Panc1 (cell line): ENCODE data around the gene GCAT. TPM values are rescaled to one million over a fixed set of nuclear protein-coding genes. Genes with fewer than 3 reads are reported as not detected.
"Not testable (repeated sequence)": the region's sequence is repeated elsewhere in the genome, so short reads cannot be mapped to it uniquely, and the experiment has no call there.

Experiments
- ATAC-seq: fragments of 200-7000 bp; cut with Tn5 transposase; 2 replicates; pipeline ENCODE4 v1.9.1; 2020; ENCODE audit warnings: mild to moderate bottlenecking, moderate library complexity
- BruUV-seq: library from RNA; stranded (reverse); fragments of 400-500 nt; replicated peaks from 2 replicates; lab custom pipeline; 2021; lab: Mats Ljungman, UMichigan
- CTCF ChIA-PET: fragments of 300-600 bp; sonication (Branson Sonifier 250); formaldehyde crosslinking; loops from one replicate; lab custom pipeline; 2022; ENCODE audit warnings: antibody characterized with exemption; lab: Charles Lee
- POLR2A ChIA-PET: fragments of 300-600 bp; sonication (Branson Sonifier 250); formaldehyde crosslinking; loops from one replicate; lab custom pipeline; 2022; ENCODE audit warnings: antibody characterized with exemption; lab: Charles Lee
- DNase-seq: peaks from one replicate; pipeline ENCODE4 v3.0.0-alpha.2; 2010; ENCODE audit warnings: low read depth, low spot score
- H3K27ac ChIP-seq: 2 replicates; pipeline ENCODE4 v1.5.1; 2011; ENCODE audit warnings: mild to moderate bottlenecking, low read length, inconsistent platforms
- H3K27me3 ChIP-seq: fragments of 200-500 bp; sonication (Bioruptor generic); 2 replicates; pipeline ENCODE4 v1.6.0; 2014; ENCODE audit warnings: low read length, inconsistent platforms; ENCODE audit not compliant: control insufficient read depth, insufficient read depth
- H3K36me3 ChIP-seq: fragments of 200-500 bp; sonication (Bioruptor generic); 2 replicates; pipeline ENCODE4 v1.5.1; 2014; ENCODE audit warnings: inconsistent platforms, mild to moderate bottlenecking, low read length, moderate library complexity; ENCODE audit not compliant: control insufficient read depth, insufficient read depth
- H3K4me1 ChIP-seq: 2 replicates; pipeline ENCODE4 v1.5.1; 2011; ENCODE audit warnings: inconsistent platforms, mild to moderate bottlenecking, low read length, moderate library complexity; ENCODE audit not compliant: control insufficient read depth, insufficient read depth
- H3K4me3 ChIP-seq, 2 experiments: 2 replicates each; pipeline ENCODE4 v1.5.1; 2011 to 2012; ENCODE audit warnings: low read depth in 2 of 2, low read length in 2 of 2, mild to moderate bottlenecking in 2 of 2, inconsistent platforms in 1 of 2, moderate library complexity in 1 of 2
- H3K9me3 ChIP-seq: fragments of 200-500 bp; sonication (Bioruptor generic); 2 replicates; pipeline ENCODE4 v1.5.1; 2014; ENCODE audit warnings: low read depth, mild to moderate bottlenecking, inconsistent platforms, low read length, moderate library complexity; ENCODE audit not compliant: control insufficient read depth, insufficient read depth
- POLR2AphosphoS5 ChIP-seq: IDR thresholded peaks from 2 replicates; pipeline ENCODE4 v1.6.1; 2012; ENCODE audit warnings: mild to moderate bottlenecking, low read depth, low read length, moderate library complexity
- SIN3A ChIP-seq: IDR thresholded peaks from 2 replicates; pipeline ENCODE4 v1.6.1; 2012; ENCODE audit warnings: low read depth, mild to moderate bottlenecking, low read length, moderate library complexity, borderline replicate concordance; ENCODE audit not compliant: insufficient read depth
- TCF7L2 ChIP-seq: IDR thresholded peaks from 2 replicates; pipeline ENCODE4 v1.6.1; 2011; ENCODE audit warnings: mild to moderate bottlenecking, low read depth, low read length, inconsistent platforms
- in situ Hi-C: cut with HindIII; loops from 2 replicates; pipeline ENCODE4 v1.10.0; 2016; ENCODE audit warnings: low sequenced_read_pairs, low pct_unique_long_range_greater_than_20kb
- intact Hi-C: fragments of 100-400 bp; cut with micrococcal nuclease; formaldehyde crosslinking; loops from one replicate; pipeline ENCODE4 v1.10.0; 2022; ENCODE audit not compliant: unreplicated experiment
- total RNA-seq: library from RNA; stranded (reverse); gene quantifications from one replicate; pipeline ENCODE4 v1.2.1, GENCODE V29; 2021; ENCODE audit not compliant: unreplicated experiment
- TF ChIP-seq, protein P1 (sequence below), 2 experiments: IDR thresholded peaks; 2 replicates each; pipeline ENCODE4 v1.6.1; 2011 to 2012; ENCODE audit warnings: low read depth in 2 of 2, control low read depth in 1 of 2, low read length in 1 of 2, mild to moderate bottlenecking in 1 of 2, moderate library complexity in 1 of 2; ENCODE audit not compliant: insufficient read depth in 1 of 2
- TF ChIP-seq, protein P2 (sequence below): fragments of 450-650 bp; IDR thresholded peaks from 2 replicates; pipeline ENCODE4 v1.5.1; 2017; ENCODE audit warnings: mild to moderate bottlenecking

Gene GCAT
- total RNA-seq, 1 experiment from 2014 or later, result 11.2 TPM

DNA sequence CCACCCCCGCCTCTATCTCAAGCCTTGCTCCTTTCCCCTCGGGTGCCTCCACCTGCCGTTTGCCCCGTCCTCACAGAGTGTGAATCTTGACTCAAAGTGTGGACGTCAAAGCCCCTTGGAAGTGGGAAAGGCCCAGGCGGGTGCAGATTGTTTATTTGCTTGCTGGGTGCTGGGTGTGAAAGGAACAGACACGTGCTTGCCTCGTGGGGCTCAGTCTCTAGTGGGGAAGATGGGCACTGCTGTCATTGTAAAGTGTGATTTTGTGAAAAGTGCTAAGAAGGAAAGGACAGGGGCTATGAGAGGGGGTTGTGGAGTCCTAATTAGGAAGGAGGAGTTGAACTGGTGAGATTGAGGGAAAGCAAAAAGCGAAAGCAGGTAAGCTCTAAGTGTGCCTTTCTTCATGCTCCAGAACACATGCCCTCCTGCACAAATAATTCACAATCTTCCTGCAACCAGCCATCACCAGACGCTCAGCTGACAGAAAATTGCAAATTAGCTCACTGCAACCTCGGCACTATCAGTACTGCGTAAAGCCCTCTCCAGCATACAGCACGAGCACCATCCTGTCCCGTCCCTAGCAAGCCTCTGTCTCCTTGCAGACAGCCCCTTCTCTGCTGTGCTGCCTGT, 9.7 kb upstream of the GCAT start:
- no peaks in the 10 kb centered on the region for H3K9me3 ChIP-seq
- ATAC-seq, result no peak
- POLR2A ChIA-PET, result no interaction called here
- TF ChIP-seq, protein P1, sequence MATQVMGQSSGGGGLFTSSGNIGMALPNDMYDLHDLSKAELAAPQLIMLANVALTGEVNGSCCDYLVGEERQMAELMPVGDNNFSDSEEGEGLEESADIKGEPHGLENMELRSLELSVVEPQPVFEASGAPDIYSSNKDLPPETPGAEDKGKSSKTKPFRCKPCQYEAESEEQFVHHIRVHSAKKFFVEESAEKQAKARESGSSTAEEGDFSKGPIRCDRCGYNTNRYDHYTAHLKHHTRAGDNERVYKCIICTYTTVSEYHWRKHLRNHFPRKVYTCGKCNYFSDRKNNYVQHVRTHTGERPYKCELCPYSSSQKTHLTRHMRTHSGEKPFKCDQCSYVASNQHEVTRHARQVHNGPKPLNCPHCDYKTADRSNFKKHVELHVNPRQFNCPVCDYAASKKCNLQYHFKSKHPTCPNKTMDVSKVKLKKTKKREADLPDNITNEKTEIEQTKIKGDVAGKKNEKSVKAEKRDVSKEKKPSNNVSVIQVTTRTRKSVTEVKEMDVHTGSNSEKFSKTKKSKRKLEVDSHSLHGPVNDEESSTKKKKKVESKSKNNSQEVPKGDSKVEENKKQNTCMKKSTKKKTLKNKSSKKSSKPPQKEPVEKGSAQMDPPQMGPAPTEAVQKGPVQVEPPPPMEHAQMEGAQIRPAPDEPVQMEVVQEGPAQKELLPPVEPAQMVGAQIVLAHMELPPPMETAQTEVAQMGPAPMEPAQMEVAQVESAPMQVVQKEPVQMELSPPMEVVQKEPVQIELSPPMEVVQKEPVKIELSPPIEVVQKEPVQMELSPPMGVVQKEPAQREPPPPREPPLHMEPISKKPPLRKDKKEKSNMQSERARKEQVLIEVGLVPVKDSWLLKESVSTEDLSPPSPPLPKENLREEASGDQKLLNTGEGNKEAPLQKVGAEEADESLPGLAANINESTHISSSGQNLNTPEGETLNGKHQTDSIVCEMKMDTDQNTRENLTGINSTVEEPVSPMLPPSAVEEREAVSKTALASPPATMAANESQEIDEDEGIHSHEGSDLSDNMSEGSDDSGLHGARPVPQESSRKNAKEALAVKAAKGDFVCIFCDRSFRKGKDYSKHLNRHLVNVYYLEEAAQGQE (IDR thresholded peaks at IDR 0.05; ENCODE audit: insufficient read depth in 1 of 2, low read depth in 2 of 2, low read length in 1 of 2), result no peak
- TF ChIP-seq POLR2AphosphoS5 (no peak), SIN3A (no peak), TCF7L2 (no peak)
- TF ChIP-seq, protein P2, sequence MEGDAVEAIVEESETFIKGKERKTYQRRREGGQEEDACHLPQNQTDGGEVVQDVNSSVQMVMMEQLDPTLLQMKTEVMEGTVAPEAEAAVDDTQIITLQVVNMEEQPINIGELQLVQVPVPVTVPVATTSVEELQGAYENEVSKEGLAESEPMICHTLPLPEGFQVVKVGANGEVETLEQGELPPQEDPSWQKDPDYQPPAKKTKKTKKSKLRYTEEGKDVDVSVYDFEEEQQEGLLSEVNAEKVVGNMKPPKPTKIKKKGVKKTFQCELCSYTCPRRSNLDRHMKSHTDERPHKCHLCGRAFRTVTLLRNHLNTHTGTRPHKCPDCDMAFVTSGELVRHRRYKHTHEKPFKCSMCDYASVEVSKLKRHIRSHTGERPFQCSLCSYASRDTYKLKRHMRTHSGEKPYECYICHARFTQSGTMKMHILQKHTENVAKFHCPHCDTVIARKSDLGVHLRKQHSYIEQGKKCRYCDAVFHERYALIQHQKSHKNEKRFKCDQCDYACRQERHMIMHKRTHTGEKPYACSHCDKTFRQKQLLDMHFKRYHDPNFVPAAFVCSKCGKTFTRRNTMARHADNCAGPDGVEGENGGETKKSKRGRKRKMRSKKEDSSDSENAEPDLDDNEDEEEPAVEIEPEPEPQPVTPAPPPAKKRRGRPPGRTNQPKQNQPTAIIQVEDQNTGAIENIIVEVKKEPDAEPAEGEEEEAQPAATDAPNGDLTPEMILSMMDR, result no peak
- no TSS peak for BruUV-seq
- no peak for DNase-seq
- peaks cover 1% of the 10 kb centered on the region; the same call in 1 of the 2 replicates for H3K4me1 ChIP-seq
- no peaks in the 10 kb centered on the region for H3K27me3 ChIP-seq
- H3K27ac ChIP-seq, result no peak overlapping the region
- no peak overlapping the region for H3K4me3 ChIP-seq
- intact Hi-C loops (no loop called here), in situ Hi-C loops (no loop called here)
- no peaks in the 10 kb centered on the region for H3K36me3 ChIP-seq
- CTCF ChIA-PET, result no interaction called here

DNA sequence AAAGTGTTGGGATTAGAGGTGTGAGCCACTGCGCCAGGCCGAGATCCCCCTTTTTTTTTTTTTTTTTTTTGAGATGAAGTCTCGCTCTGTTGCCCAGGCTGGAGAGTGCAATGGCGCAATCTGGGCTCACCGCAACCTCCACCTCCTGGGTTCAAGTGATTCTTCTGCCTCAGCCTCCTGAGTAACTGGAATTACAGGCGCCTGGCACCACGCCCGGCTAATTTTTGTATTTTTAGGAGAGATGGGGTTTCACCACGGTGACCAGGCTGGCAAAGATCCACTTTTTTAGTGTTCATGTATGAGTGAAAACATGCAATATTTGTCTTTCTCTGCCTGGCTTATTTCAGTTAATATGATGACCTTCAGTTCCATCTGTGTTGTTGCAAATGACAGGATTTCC, 7.8 kb upstream of the GCAT start:
- in situ Hi-C loops, DNase-seq, ATAC-seq, BruUV-seq, POLR2A ChIA-PET, H3K9me3 ChIP-seq, H3K4me3 ChIP-seq, H3K36me3 ChIP-seq, H3K27me3 ChIP-seq, H3K27ac ChIP-seq, intact Hi-C loops: not testable (repeated sequence)
- peaks cover 11% of the 10 kb centered on the region for H3K4me1 ChIP-seq
- CTCF ChIA-PET, result interaction anchor here (0.6 kb wide), 1 partner anchor 600 kb away, joined by 11 read pairs; no protein-coding TSS in a partner anchor

DNA sequence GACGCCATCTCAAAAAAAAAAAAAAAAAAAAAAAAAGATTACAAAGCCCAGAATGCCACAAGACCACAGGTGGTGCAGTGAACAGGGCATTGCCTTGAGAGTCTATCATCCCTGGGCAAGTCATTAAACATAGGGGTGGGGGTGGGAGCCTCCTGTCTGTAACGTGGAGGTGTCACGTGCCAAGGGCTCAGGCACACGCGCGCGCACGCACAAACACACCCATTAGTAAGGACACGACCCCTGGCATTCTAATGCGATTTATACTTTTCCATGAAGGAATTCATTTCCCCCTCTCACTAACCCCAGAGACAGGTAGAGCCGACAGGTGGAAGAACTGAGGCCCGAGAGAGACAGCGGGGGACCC, 5.8 kb upstream of the GCAT start:
- Histone ChIP-seq H3K27ac (peak overlapping the region; percentile 7; the same call in 1 of the 2 replicates), H3K36me3 (no peaks in the 10 kb centered on the region; the same call in 1 of the 2 replicates), H3K4me1 (peaks cover 11% of the 10 kb centered on the region), H3K4me3 (peak overlapping the region; percentile 55 to 75), H3K27me3 (no peaks in the 10 kb centered on the region), H3K9me3 (no peaks in the 10 kb centered on the region)
- TF ChIP-seq SIN3A (no peak), POLR2AphosphoS5 (no peak), TCF7L2 (no peak)
- TF ChIP-seq, protein P1 (IDR thresholded peaks at IDR 0.05; ENCODE audit: insufficient read depth in 1 of 2, low read depth in 2 of 2, low read length in 1 of 2), result no peak
- TF ChIP-seq, protein P2, result no peak
- ChIA-PET POLR2A (no interaction called here), CTCF (no interaction called here)
- no TSS peak for BruUV-seq
- in situ Hi-C loops, result no loop called here
- no peak for ATAC-seq
- intact Hi-C loops, result no loop called here
- DNase-seq, result no peak
